Fibroblast of pulmonary artery (primary cell): ENCODE results near the gene TMPRSS11A.

Source experiments
- DNase-seq: peaks from one replicate; pipeline ENCODE4 v3.0.0-alpha.2; 2010; ENCODE audit warnings: low read depth
- H3K4me3 ChIP-seq: replicated peaks from 2 replicates; pipeline ENCODE4 v1.5.1; 2011; ENCODE audit warnings: low read depth, mild to moderate bottlenecking, control low read depth, low read length, moderate library complexity
- CTCF ChIP-seq: IDR thresholded peaks from 2 replicates; pipeline ENCODE4 v1.5.1; 2011; ENCODE audit warnings: mild to moderate bottlenecking, control low read depth, low read length, inconsistent platforms; ENCODE audit errors: missing control alignments

TMPRSS11A gene

DNA sequence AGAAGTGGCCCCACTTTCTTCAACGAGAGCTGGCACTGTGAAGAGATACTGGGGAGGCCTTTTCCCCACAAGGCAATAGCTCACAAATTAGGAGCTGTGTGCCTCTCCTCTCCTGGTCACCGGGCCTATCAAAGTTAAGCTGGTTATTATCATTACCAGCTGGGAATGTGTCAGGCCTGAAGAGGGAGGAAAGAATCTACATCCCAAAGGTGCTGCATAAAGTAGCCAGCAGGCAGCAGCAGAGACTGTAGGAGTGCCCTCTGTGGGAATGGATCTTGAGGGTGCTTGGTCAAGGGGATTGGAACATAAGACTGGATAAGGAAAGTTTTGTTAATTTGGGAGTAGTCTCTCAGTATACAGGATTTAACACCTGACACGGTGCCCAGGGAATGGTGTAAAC lies 70.4 kb downstream of the TMPRSS11A start:
- TF ChIP-seq CTCF, result no peak
- no peak for DNase-seq
- H3K4me3 ChIP-seq, result no peak overlapping the region

- H3K4me3 ChIP-seq, result no peak overlapping the region
- no peak for TF ChIP-seq CTCF
- no peak for DNase-seq
These were observed 71.0 kb downstream of the TMPRSS11A start for GRCh38 chr4:67892253-67892652.

GRCh38 chr4:67891645-67892044 lies 71.6 kb downstream of the TMPRSS11A start:
- H3K4me3 ChIP-seq, result no peak overlapping the region
- DNase-seq, result no peak
- TF ChIP-seq CTCF, result no peak

DNA sequence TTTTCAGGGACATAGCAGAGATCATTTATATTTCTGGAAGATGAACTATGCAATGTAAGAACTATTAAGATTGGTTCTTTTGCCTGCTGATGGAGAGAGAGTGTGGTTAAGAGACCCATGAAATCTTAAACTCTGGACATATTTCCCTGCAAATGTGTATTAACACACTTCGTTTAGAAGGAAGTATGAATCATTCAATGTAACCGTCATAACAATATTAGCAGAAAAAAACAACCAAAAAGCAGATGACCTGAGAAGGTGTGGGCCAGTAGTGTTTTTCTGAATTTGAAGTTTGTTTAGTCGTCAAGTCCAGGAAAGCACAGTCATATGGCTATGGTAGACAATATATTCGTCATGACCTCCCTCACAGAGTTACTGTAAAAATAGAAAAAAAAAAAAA lies 77.0 kb downstream of the TMPRSS11A start:
- DNase-seq, result peak; percentile 52
- no peak for TF ChIP-seq CTCF
- H3K4me3 ChIP-seq, result no peak overlapping the region

GRCh38 chr4:67885762-67886161 lies 77.5 kb downstream of the TMPRSS11A start:
- peak; percentile 71 for DNase-seq

DNA sequence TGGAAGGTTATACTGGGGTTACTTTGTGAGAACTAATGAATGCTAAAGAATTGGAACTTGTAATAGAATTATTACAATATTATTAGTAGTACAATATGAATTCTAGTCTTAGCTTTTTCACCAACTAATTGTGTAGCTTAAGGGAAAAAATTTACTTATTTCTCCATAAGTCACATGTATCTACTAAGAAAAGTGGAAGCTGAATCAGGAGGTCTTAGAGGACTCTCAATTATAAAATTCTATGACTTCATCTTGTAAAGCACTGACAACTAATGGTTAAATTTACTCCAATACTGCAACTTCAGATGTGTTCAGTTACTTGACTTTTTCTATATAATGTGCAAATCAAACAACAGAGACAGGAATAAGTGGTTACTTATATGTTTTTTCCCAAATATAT lies 78.6 kb downstream of the TMPRSS11A start:
- TF ChIP-seq CTCF, result no peak
- no peak for DNase-seq
- no peak overlapping the region for H3K4me3 ChIP-seq

More at GRCh38 chr4:67885762-67886161, 77.5 kb downstream of the TMPRSS11A start:
- H3K4me3 ChIP-seq, result peak overlapping the region; percentile 11
- TF ChIP-seq CTCF, result no peak

- no peak within 1 kb of the TSS for H3K4me3 ChIP-seq
- no peak for TF ChIP-seq CTCF
- DNase-seq, result no peak
These were observed 79.4 kb downstream of the TMPRSS11A start, which contains the start of gene TMPRSS11D for GRCh38 chr4:67883902-67884301. TMPRSS11D (minus strand) TSS chr4:67884002; CDS start chr4:67883933, 69 bp downstream.
